NB4 (cell line): ENCODE data around the gene FAM161A.

Experiments used
- CTCF ChIP-seq: IDR thresholded peaks from one replicate; pipeline ENCODE4 v1.5.1; 2012; ENCODE audit warnings: low read depth, low read length
- POLR2A ChIP-seq: IDR thresholded peaks from 2 replicates; pipeline ENCODE4 v1.6.1; 2011; ENCODE audit warnings: mild to moderate bottlenecking; ENCODE audit not compliant: insufficient read length; ENCODE audit errors: extremely low read depth

- TF ChIP-seq CTCF, result no peak
- TF ChIP-seq POLR2A, result no peak
These were observed 51.3 kb downstream of the FAM161A start for GRCh38 chr2:61802548-61802947.
